ENCODE measurements around the gene FHIT.

DNA sequence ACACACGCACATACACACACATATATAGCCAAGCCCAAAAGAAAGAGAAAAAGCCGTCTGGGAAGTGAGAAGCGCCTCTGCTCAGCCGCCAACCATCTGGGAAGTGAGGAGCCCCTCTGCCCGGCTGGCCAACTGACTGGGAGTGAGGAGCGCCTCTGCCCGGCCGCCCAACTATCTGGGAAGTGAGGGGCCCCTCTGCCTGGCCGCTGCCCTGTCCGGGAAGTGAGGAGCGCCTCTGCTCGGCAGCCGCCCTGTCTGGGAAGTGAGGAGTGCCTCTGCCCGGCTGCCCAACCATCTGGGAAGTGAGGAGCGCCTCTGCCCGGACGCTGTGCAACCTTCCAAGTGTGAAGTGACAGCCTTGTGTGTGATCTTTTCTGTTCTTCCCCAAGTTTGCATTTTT, 49.2 kb downstream of the FHIT start:
- TF ChIP-seq, protein P1, sequence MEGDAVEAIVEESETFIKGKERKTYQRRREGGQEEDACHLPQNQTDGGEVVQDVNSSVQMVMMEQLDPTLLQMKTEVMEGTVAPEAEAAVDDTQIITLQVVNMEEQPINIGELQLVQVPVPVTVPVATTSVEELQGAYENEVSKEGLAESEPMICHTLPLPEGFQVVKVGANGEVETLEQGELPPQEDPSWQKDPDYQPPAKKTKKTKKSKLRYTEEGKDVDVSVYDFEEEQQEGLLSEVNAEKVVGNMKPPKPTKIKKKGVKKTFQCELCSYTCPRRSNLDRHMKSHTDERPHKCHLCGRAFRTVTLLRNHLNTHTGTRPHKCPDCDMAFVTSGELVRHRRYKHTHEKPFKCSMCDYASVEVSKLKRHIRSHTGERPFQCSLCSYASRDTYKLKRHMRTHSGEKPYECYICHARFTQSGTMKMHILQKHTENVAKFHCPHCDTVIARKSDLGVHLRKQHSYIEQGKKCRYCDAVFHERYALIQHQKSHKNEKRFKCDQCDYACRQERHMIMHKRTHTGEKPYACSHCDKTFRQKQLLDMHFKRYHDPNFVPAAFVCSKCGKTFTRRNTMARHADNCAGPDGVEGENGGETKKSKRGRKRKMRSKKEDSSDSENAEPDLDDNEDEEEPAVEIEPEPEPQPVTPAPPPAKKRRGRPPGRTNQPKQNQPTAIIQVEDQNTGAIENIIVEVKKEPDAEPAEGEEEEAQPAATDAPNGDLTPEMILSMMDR (IDR thresholded peaks at IDR 0.05; ENCODE audit: low read depth, low read length, poor library complexity, severe bottlenecking) = no peak
- TF ChIP-seq EZH2phosphoT487 (IDR thresholded peaks at IDR 0.05; ENCODE audit: borderline replicate concordance, low read length) = no peak
